H1 (cell line): Measurements from ENCODE around the gene CD200. TPM values are rescaled to one million over a fixed set of nuclear protein-coding genes. Genes with fewer than 3 reads are reported as not detected.

Experiments
- CTCF ChIA-PET: fragments of 300-600 bp; sonication (Branson Sonifier 250); formaldehyde crosslinking; loops from one replicate; lab custom pipeline; 2021; ENCODE audit not compliant: partially characterized antibody; lab: Charles Lee
- POLR2A ChIA-PET: fragments of 300-600 bp; sonication (Branson Sonifier 250); formaldehyde crosslinking; loops from one replicate; lab custom pipeline; 2021; ENCODE audit warnings: inconsistent platforms; ENCODE audit not compliant: partially characterized antibody; lab: Charles Lee
- DNase-seq, 2 experiments: peaks; one replicate each; pipeline versions ENCODE4 v3.0.0 to v3.0.0-alpha.2; 2010 to 2022; ENCODE audit warnings: low spot score in 2 of 2, low read depth in 1 of 2, mixed read lengths in 1 of 2
- FAIRE-seq: peaks from 2 replicates; lab custom pipeline; 2011; peaks lifted over from hg19 to GRCh38; lab: Jason Lieb, UNC
- H2AFZ ChIP-seq: 2 replicates; pipeline ENCODE4 v1.8.1; 2012; ENCODE audit warnings: low read length, inconsistent platforms
- H2AK5ac ChIP-seq: 2 replicates; pipeline ENCODE4 v1.6.1; 2013; ENCODE audit warnings: low read depth, low read length
- H2BK120ac ChIP-seq: replicated peaks from 2 replicates; pipeline ENCODE3; 2013; ENCODE audit warnings: low read depth, low read length, inconsistent platforms
- H2BK12ac ChIP-seq: 2 replicates; pipeline ENCODE4 v1.6.1; 2013; ENCODE audit warnings: low read depth, low read length
- H2BK15ac ChIP-seq: 2 replicates; pipeline ENCODE4 v1.6.1; 2013; ENCODE audit warnings: low read length
- H2BK20ac ChIP-seq: 2 replicates; pipeline ENCODE4 v1.6.1; 2013; ENCODE audit warnings: low read length
- H2BK5ac ChIP-seq: 2 replicates; pipeline ENCODE4 v1.6.1; 2013; ENCODE audit warnings: low read depth, low read length
- H3K14ac ChIP-seq: 2 replicates; pipeline ENCODE4 v1.6.1; 2013; ENCODE audit warnings: inconsistent platforms; ENCODE audit not compliant: insufficient read length
- H3K18ac ChIP-seq: 2 replicates; pipeline ENCODE4 v1.6.1; 2013; ENCODE audit warnings: low read length; ENCODE audit errors: extremely low read depth
- H3K23ac ChIP-seq: 2 replicates; pipeline ENCODE4 v1.6.1; 2013; ENCODE audit warnings: inconsistent platforms; ENCODE audit not compliant: insufficient read length
- H3K23me2 ChIP-seq: 2 replicates; pipeline ENCODE4 v1.6.1; 2013; ENCODE audit warnings: low read depth, low read length
- H3K27ac ChIP-seq: 2 replicates; pipeline ENCODE4 v1.6.1; 2011; ENCODE audit warnings: low read depth, low read length, inconsistent platforms
- H3K27me3 ChIP-seq, 4 experiments: replicated peaks in 1 of 4; 1 replicate in 1 of 4; 2 replicates in 3 of 4; pipeline versions ENCODE4 v1.6.1 to v1.8.1; 2011 to 2013; ENCODE audit warnings: low read length in 3 of 4, mild to moderate bottlenecking in 3 of 4, inconsistent platforms in 2 of 4, mixed read lengths in 2 of 4, moderate library complexity in 1 of 4; ENCODE audit not compliant: control insufficient read depth in 3 of 4, insufficient read depth in 3 of 4; ENCODE audit errors: extremely low read depth in 1 of 4
- H3K36me3 ChIP-seq, 4 experiments: 2 replicates each; pipeline versions ENCODE4 v1.6.1 to v1.8.1; 2011 to 2013; ENCODE audit warnings: mild to moderate bottlenecking in 4 of 4, low read length in 3 of 4, moderate library complexity in 2 of 4, control low read depth in 1 of 4, inconsistent platforms in 1 of 4; ENCODE audit not compliant: insufficient read depth in 4 of 4, control insufficient read depth in 2 of 4
- H3K4ac ChIP-seq: replicated peaks from 2 replicates; pipeline ENCODE3; 2013; ENCODE audit warnings: low read length, low read depth, mixed read lengths, inconsistent platforms; ENCODE audit not compliant: insufficient read length
- H3K4me1 ChIP-seq, 4 experiments: replicated peaks in 1 of 4; 1 replicate in 1 of 4; 2 replicates in 3 of 4; pipeline versions ENCODE4 v1.6.1 to v1.8.1; 2011 to 2013; ENCODE audit warnings: low read length in 3 of 4, inconsistent platforms in 2 of 4, mixed read lengths in 1 of 4; ENCODE audit not compliant: insufficient read depth in 4 of 4, control insufficient read depth in 3 of 4
- H3K4me2 ChIP-seq, 2 experiments: 2 replicates each; pipeline versions ENCODE4 v1.6.1 to v1.8.1; 2011 to 2013; ENCODE audit warnings: low read depth in 2 of 2, low read length in 2 of 2, control low read depth in 1 of 2, inconsistent platforms in 1 of 2, mild to moderate bottlenecking in 1 of 2; ENCODE audit not compliant: insufficient read depth in 1 of 2
- H3K4me3 ChIP-seq, 4 experiments: fragments of 200-600, 300-600 bp in 1 of 4; sonication (generic), shearing (Covaris generic), sonication (Bioruptor Twin) in 1 of 4; 2 replicates each; pipeline versions ENCODE4 v1.5.1 to v1.8.1; 2011 to 2016; ENCODE audit warnings: low read length in 4 of 4, low read depth in 3 of 4, control low read depth in 2 of 4, inconsistent platforms in 2 of 4, mild to moderate bottlenecking in 2 of 4, mixed read lengths in 1 of 4, moderate library complexity in 1 of 4; ENCODE audit not compliant: insufficient read depth in 2 of 4; ENCODE audit errors: extremely low read depth in 1 of 4
- H3K56ac ChIP-seq: replicated peaks from 2 replicates; pipeline ENCODE3; 2013; ENCODE audit warnings: low read depth, mild to moderate bottlenecking, mixed read lengths, low read length, inconsistent platforms; ENCODE audit not compliant: insufficient read length
- H3K79me1 ChIP-seq: 2 replicates; pipeline ENCODE4 v1.6.1; 2013; ENCODE audit warnings: low read depth, low read length, control low read depth
- H3K79me2 ChIP-seq, 2 experiments: 2 replicates each; pipeline versions ENCODE4 v1.6.1 to v1.8.1; 2012 to 2013; ENCODE audit warnings: low read length in 2 of 2, mild to moderate bottlenecking in 2 of 2, inconsistent platforms in 1 of 2; ENCODE audit not compliant: insufficient read depth in 2 of 2, control insufficient read depth in 1 of 2
- H3K9ac ChIP-seq, 4 experiments: replicated peaks in 1 of 4; 1 replicate in 1 of 4; 2 replicates in 3 of 4; pipeline versions ENCODE4 v1.6.1 to v1.8.1; 2011 to 2013; ENCODE audit warnings: low read depth in 3 of 4, low read length in 3 of 4, control low read depth in 2 of 4, mild to moderate bottlenecking in 2 of 4, moderate library complexity in 2 of 4, inconsistent platforms in 1 of 4; ENCODE audit errors: extremely low read depth in 1 of 4
- H3K9me3 ChIP-seq, 2 experiments: 2 replicates each; pipeline versions ENCODE4 v1.6.1 to v1.8.1; 2012 to 2013; ENCODE audit warnings: mild to moderate bottlenecking in 2 of 2, moderate library complexity in 2 of 2, control low read depth in 1 of 2, inconsistent platforms in 1 of 2, low read depth in 1 of 2, low read length in 1 of 2, mixed read lengths in 1 of 2; ENCODE audit not compliant: insufficient read depth in 2 of 2
- H4K20me1 ChIP-seq, 2 experiments: replicated peaks in 1 of 2; 2 replicates each; pipeline versions ENCODE3 to v1.8.1; 2011 to 2013; ENCODE audit warnings: inconsistent platforms in 2 of 2, low read length in 2 of 2, mild to moderate bottlenecking in 1 of 2; ENCODE audit not compliant: insufficient read depth in 2 of 2, control insufficient read depth in 1 of 2
- H4K5ac ChIP-seq: 2 replicates; pipeline ENCODE4 v1.6.1; 2013; ENCODE audit warnings: low read length, low read depth, mixed read lengths, inconsistent platforms; ENCODE audit not compliant: insufficient read length
- H4K8ac ChIP-seq: 2 replicates; pipeline ENCODE4 v1.8.0; 2013; ENCODE audit warnings: mild to moderate bottlenecking, moderate library complexity, low read length, inconsistent platforms; ENCODE audit not compliant: insufficient read depth; ENCODE audit errors: extremely low read depth
- H4K91ac ChIP-seq: replicated peaks from 2 replicates; pipeline ENCODE3; 2013; ENCODE audit warnings: low read length, mixed read lengths, inconsistent platforms; ENCODE audit not compliant: insufficient read length
- CEBPB ChIP-seq: IDR thresholded peaks from 2 replicates; pipeline ENCODE4 v1.6.1; 2012; ENCODE audit warnings: low read depth, low read length
- CTCF ChIP-seq, 3 experiments: IDR thresholded peaks; 1 replicate in 2 of 3; 2 replicates in 1 of 3; pipeline versions ENCODE4 v1.5.1 to v1.6.1; 2011; ENCODE audit warnings: low read length in 3 of 3, mild to moderate bottlenecking in 3 of 3, inconsistent platforms in 2 of 3, low read depth in 1 of 3, moderate library complexity in 1 of 3; ENCODE audit not compliant: insufficient read depth in 1 of 3; ENCODE audit errors: control extremely low read depth in 1 of 3
- E2F6 ChIP-seq: IDR thresholded peaks from 2 replicates; pipeline ENCODE4 v1.6.1; 2012; ENCODE audit warnings: inconsistent platforms
- HDAC2 ChIP-seq, 2 experiments: fragments of 300-600 bp in 1 of 2; sonication (generic) in 1 of 2; IDR thresholded peaks; 2 replicates each; pipeline ENCODE4 v1.6.1; 2011 to 2012; ENCODE audit warnings: low read depth in 2 of 2, low read length in 2 of 2, mild to moderate bottlenecking in 2 of 2, moderate library complexity in 2 of 2, borderline replicate concordance in 1 of 2, inconsistent platforms in 1 of 2
- KDM5A ChIP-seq: fragments of 200-600 bp; IDR thresholded peaks from 2 replicates; pipeline ENCODE4 v1.7.1; 2012; ENCODE audit warnings: mild to moderate bottlenecking, low read length, inconsistent platforms, mixed read lengths
- POLR2AphosphoS5 ChIP-seq: IDR thresholded peaks from 2 replicates; pipeline ENCODE4 v1.6.1; 2011; ENCODE audit warnings: low read depth, low read length
- POU5F1 ChIP-seq: IDR thresholded peaks from 2 replicates; pipeline ENCODE4 v1.6.1; 2011; ENCODE audit warnings: low read depth, mild to moderate bottlenecking, low read length, moderate library complexity
- RBBP5 ChIP-seq: IDR thresholded peaks from 2 replicates; pipeline ENCODE4 v1.7.1; 2012; ENCODE audit warnings: low read depth, mild to moderate bottlenecking, inconsistent platforms, low read length, moderate library complexity, borderline replicate concordance
- SIX5 ChIP-seq: IDR thresholded peaks from 2 replicates; pipeline ENCODE4 v1.6.1; 2011; ENCODE audit warnings: mild to moderate bottlenecking, low read depth, low read length
- WGBS, 2 experiments: shearing (Covaris generic) in 1 of 2; methylation state at CpG; one replicate each; pipeline versions ENCODE4 v1.1.6 to v1.1.7; 2013 to 2015; ENCODE audit warnings: low lambda C conversion rate in 2 of 2, mixed read lengths in 2 of 2, inconsistent platforms in 1 of 2, low coverage in 1 of 2, missing lambda C conversion rate in 1 of 2; ENCODE audit not compliant: insufficient replicate concordance in 2 of 2, insufficient coverage in 1 of 2, insufficient read length in 1 of 2; ENCODE audit errors: extremely low coverage in 1 of 2, missing lambda C conversion rate in 1 of 2; 5-methylcytosine and 5-hydroxymethylcytosine counted together
- polyA plus RNA-seq, 7 experiments: library from polyadenylated mRNA; depleted of rRNA in 3 of 7; stranded (reverse) in 5 of 7; unstranded in 2 of 7; fragments of >200 nt in 5 of 7; fragments of 200-250 nt in 2 of 7; gene quantifications; 1 replicate in 5 of 7; 2 replicates in 1 of 7; 4 replicates in 1 of 7; pipeline versions ENCODE4 v1.2.1 to v1.2.3, GENCODE V29; 2011 to 2013; ENCODE audit warnings: missing spikeins in 2 of 7, mixed read lengths in 2 of 7
- total RNA-seq: library from RNA; stranded (reverse); fragmentation: NEBNext Ultra II Directional; extraction: Animal tissue kit (Norgen Biotek cat#: 25700); gene quantifications from 2 replicates; pipeline ENCODE4 v1.2.1, GENCODE V29; 2021

CD200 gene
- total and polyA plus RNA-seq, 2 of the 8 experiments (the other 6 are each of a cell fraction or from before 2014, with no cell fraction given) = 45.8 to 50.2 TPM

DNA sequence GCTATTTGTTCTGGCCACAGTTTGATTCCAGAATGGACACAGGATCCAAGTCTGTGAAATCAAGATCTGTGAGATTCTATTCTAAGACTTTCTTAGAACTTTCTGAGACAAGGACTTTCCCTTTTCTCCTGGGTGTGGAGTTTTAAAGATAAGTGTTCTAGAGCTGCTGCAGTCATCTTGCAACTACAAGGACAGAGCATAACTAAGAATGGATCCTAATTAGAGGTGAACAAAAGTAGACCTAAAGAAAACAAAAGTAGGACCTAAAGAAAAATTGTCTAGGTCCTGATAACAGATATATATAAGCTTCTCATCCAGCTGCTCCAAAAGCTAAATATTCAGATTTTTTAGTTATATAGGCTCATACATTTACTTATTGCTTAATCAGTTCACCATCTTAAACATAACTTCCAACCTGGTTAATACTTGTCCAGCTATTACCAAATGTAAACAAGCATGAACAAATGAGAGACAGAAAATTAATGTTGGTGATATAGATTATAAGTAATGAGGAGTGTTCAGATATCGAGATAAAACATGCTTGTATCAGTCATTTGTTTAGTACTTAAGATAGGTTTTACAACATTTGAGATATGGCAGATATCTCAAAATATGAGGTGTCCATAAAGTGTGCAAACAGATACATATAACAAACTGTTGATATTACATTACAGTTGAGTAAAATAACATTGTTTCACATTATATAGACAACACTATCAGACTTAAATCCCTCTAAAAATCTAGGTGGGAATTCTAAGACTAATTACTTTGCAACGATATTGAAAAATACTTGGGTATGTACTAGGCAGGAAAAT is 75.1 kb downstream of the CD200 start:
- POLR2A ChIA-PET = interaction anchor here (0.9 kb wide), 1 partner anchor 9 kb away, joined by 4 read pairs; no protein-coding TSS in a partner anchor
- peak overlapping the region; percentile 59 for H2BK120ac ChIP-seq
- no peak overlapping the region for H3K56ac ChIP-seq
- no peaks in the 10 kb centered on the region for H4K20me1 ChIP-seq
- no peak overlapping the region for H4K5ac ChIP-seq
- no peak overlapping the region for H3K4me3 ChIP-seq
- H3K79me2 ChIP-seq = no peaks in the 10 kb centered on the region
- 83 to 88% methylated on average over 1 to 2 of the region's 2 CpGs for WGBS, 2 experiments
- H4K8ac ChIP-seq = no peak overlapping the region
- H2BK12ac ChIP-seq = no peak overlapping the region
- no peak overlapping the region for H3K9ac ChIP-seq
- H3K23me2 ChIP-seq = no peaks in the 10 kb centered on the region
- H3K79me1 ChIP-seq = no peaks in the 10 kb centered on the region
- FAIRE-seq = no peak
- H2AFZ ChIP-seq = no peak overlapping the region
- CTCF ChIA-PET = interaction anchor here (0.5 to 1.2 kb wide), 2 partner anchors 29 to 103 kb away, joined by 3 read pairs; no protein-coding TSS in a partner anchor
- no peak for DNase-seq
- TF ChIP-seq CTCF (IDR thresholded peaks at IDR 0.05; ENCODE audit: control extremely low read depth in 1 of 3, insufficient read depth in 1 of 3, low read depth in 1 of 3, low read length in 3 of 3) (no peak), HDAC2 (IDR thresholded peaks at IDR 0.05; ENCODE audit: borderline replicate concordance in 1 of 2, low read depth in 2 of 2, low read length in 2 of 2) (no peak), KDM5A (no peak), RBBP5 (no peak), SIX5 (no peak), POLR2AphosphoS5 (no peak), POU5F1 (no peak), E2F6 (no peak), CEBPB (no peak)
- H3K9me3 ChIP-seq = no peaks in the 10 kb centered on the region
- no peak overlapping the region for H2BK15ac ChIP-seq
- no peaks in the 10 kb centered on the region for H3K36me3 ChIP-seq
- no peak overlapping the region for H3K4ac ChIP-seq
- H3K27me3 ChIP-seq = no peaks in the 10 kb centered on the region
- no peak overlapping the region for H2AK5ac ChIP-seq
- no peak overlapping the region for H3K4me2 ChIP-seq
- H2BK20ac ChIP-seq = no peak overlapping the region
- H2BK5ac ChIP-seq = no peak overlapping the region
- peaks cover 0 to 14% (median 8%) of the 10 kb centered on the region in 4 experiments; a peak in 4 of 7 replicates for H3K4me1 ChIP-seq
- no peak overlapping the region for H4K91ac ChIP-seq
- H3K23ac ChIP-seq = no peak overlapping the region
- H3K14ac ChIP-seq = no peak overlapping the region
- H3K18ac ChIP-seq = no peak overlapping the region
- H3K27ac ChIP-seq = no peak overlapping the region
